HepG2 (cell line): ENCODE measurements around the gene SULT4A1. TPM values are rescaled to one million over a fixed set of nuclear protein-coding genes. Genes with fewer than 3 reads are reported as not detected.

ENCODE experiments used
- ATAC-seq: fragments of 200-7000 bp; cut with Tn5 transposase; 3 replicates; pipeline ENCODE4 v1.9.1; 2020; ENCODE audit warnings: mild to moderate bottlenecking, moderate library complexity
- BruUV-seq: library from RNA; stranded (reverse); fragments of 400-500 nt; replicated peaks from 2 replicates; lab custom pipeline; 2021; lab: Mats Ljungman, UMichigan
- CTCF ChIA-PET: fragments of 300-600 bp; formaldehyde crosslinking; extraction: SDS; loops from one replicate; lab custom pipeline; 2021; ENCODE audit warnings: low total read pairs, inconsistent platforms, low intra/inter-chr PET ratio; lab: Yijun Ruan, JAX
- POLR2A ChIA-PET: fragments of 350-600 bp; sonication (Branson Sonifier 250); formaldehyde crosslinking; loops from one replicate; lab custom pipeline; 2020; ENCODE audit warnings: antibody characterized with exemption, inconsistent platforms; lab: Yijun Ruan, JAX
- DNase-seq: peaks from one replicate; pipeline ENCODE4 v3.0.0-alpha.2; 2015; ENCODE audit warnings: low spot score
- FAIRE-seq: peaks from 3 replicates; lab custom pipeline; 2011; peaks lifted over from hg19 to GRCh38; lab: Jason Lieb, UNC
- H2AFZ ChIP-seq: one replicate; pipeline ENCODE4 v1.6.1; 2011; ENCODE audit warnings: low read length, inconsistent platforms
- H3K27ac ChIP-seq: fragments of 300-600 bp; 3 replicates; pipeline ENCODE4 v1.8.0; 2011; ENCODE audit warnings: mixed run types, mild to moderate bottlenecking, mixed read lengths, low read length, inconsistent platforms; ENCODE audit not compliant: insufficient read depth; ENCODE audit errors: extremely low read length
- H3K27me3 ChIP-seq, 2 experiments: fragments of 200-600 bp in 1 of 2; 2 replicates in 1 of 2; 3 replicates in 1 of 2; pipeline versions ENCODE4 v1.6.0 to v1.8.0; 2011; ENCODE audit warnings: low read length in 2 of 2, mild to moderate bottlenecking in 2 of 2, moderate library complexity in 2 of 2, inconsistent platforms in 1 of 2; ENCODE audit not compliant: insufficient read depth in 2 of 2, control insufficient read depth in 1 of 2
- H3K36me3 ChIP-seq, 2 experiments: fragments of 200-600 bp in 1 of 2; replicated peaks in 1 of 2; 2 replicates in 1 of 2; 3 replicates in 1 of 2; pipeline versions ENCODE4 v1.5.1 to v1.8.0; 2011; ENCODE audit warnings: low read length in 2 of 2, inconsistent platforms in 1 of 2; ENCODE audit not compliant: insufficient read depth in 2 of 2, control insufficient read depth in 1 of 2
- H3K4me1 ChIP-seq: 2 replicates; pipeline ENCODE4 v1.5.1; 2012; ENCODE audit warnings: low read length, inconsistent platforms; ENCODE audit not compliant: insufficient read depth
- H3K4me2 ChIP-seq: 2 replicates; pipeline ENCODE4 v1.6.0; 2011; ENCODE audit warnings: low read depth, low read length, inconsistent platforms
- H3K4me3 ChIP-seq, 3 experiments: fragments of 200-600 bp in 1 of 3; sonication (generic), shearing (Covaris generic) in 1 of 3; replicated peaks in 1 of 3; 2 replicates each; pipeline ENCODE4 v1.5.1; 2011 to 2016; ENCODE audit warnings: low read length in 3 of 3, inconsistent platforms in 2 of 3, low read depth in 2 of 3, mild to moderate bottlenecking in 2 of 3, control low read depth in 1 of 3, mixed read lengths in 1 of 3; ENCODE audit not compliant: insufficient read depth in 1 of 3
- H3K79me2 ChIP-seq: one replicate; pipeline ENCODE4 v1.6.1; 2011; ENCODE audit warnings: low read length, inconsistent platforms; ENCODE audit not compliant: insufficient read depth
- H3K9ac ChIP-seq: 2 replicates; pipeline ENCODE4 v1.6.0; 2011; ENCODE audit warnings: mild to moderate bottlenecking, low read depth, low read length, inconsistent platforms; ENCODE audit not compliant: insufficient read depth
- H3K9me3 ChIP-seq: 2 replicates; pipeline ENCODE4 v1.5.1; 2012; ENCODE audit warnings: mild to moderate bottlenecking, low read length
- H4K20me1 ChIP-seq: 2 replicates; pipeline ENCODE4 v1.6.0; 2011; ENCODE audit warnings: inconsistent platforms, mild to moderate bottlenecking, low read length, moderate library complexity; ENCODE audit not compliant: insufficient read depth
- CENPX ChIP-seq: sonication (generic); formaldehyde crosslinking; IDR thresholded peaks from 2 replicates; pipeline ENCODE4 v1.9.0; 2021; ENCODE audit warnings: mild to moderate bottlenecking, missing genetic modification reagents, moderate library complexity
- MIER3 ChIP-seq: IDR thresholded peaks from 2 replicates; pipeline ENCODE4 v1.6.1; 2016; ENCODE audit warnings: missing compliant biosample characterization, borderline replicate concordance
- NFIB ChIP-seq: sonication (generic); formaldehyde crosslinking; IDR thresholded peaks from 2 replicates; pipeline ENCODE4 v1.9.0; 2021; ENCODE audit warnings: missing genetic modification reagents, mild to moderate bottlenecking, borderline replicate concordance
- SIN3B ChIP-seq: fragments of 150-350 bp; IDR thresholded peaks from 2 replicates; pipeline ENCODE4 v1.6.1; 2014; ENCODE audit warnings: low read length
- ZNF558 ChIP-seq: sonication (generic); formaldehyde crosslinking; IDR thresholded peaks from 2 replicates; pipeline ENCODE4 v1.9.0; 2022; ENCODE audit warnings: mild to moderate bottlenecking, missing genetic modification reagents, borderline replicate concordance
- ZNF614 ChIP-seq: IDR thresholded peaks from 2 replicates; pipeline ENCODE4 v1.6.1; 2018; ENCODE audit warnings: missing biosample characterization, missing genetic modification reagents, inconsistent platforms, borderline replicate concordance
- WGBS: methylation state at CpG from one replicate; pipeline ENCODE4 v1.1.6; 2017; ENCODE audit warnings: low lambda C conversion rate; 5-methylcytosine and 5-hydroxymethylcytosine counted together
- in situ Hi-C: cut with HindIII; loops from 2 replicates; pipeline ENCODE4 v1.10.0; 2017; ENCODE audit warnings: low pct_unique_long_range_greater_than_20kb; ENCODE audit not compliant: extremely low pct_ligation_motif_present
- intact Hi-C: fragments of 100-400 bp; cut with micrococcal nuclease; formaldehyde crosslinking; loops from one replicate; pipeline ENCODE4 v1.10.0; 2022; ENCODE audit not compliant: unreplicated experiment
- polyA plus RNA-seq, 8 experiments: library from polyadenylated mRNA; depleted of rRNA in 3 of 8; stranded (reverse) in 7 of 8; unstranded in 1 of 8; fragments of >200 nt; fragmentation: Illumina TruSeq in 4 of 8; extraction: Trizol in 4 of 8; gene quantifications; 2 replicates each; pipeline versions ENCODE4 v1.2.1 to v1.2.3, GENCODE V29; 2011 to 2016; ENCODE audit warnings: low read depth in 4 of 8, missing spikeins in 1 of 8, mixed read lengths in 1 of 8; ENCODE audit not compliant: insufficient read depth in 1 of 8
- total RNA-seq, 5 experiments: library from RNA; depleted of rRNA; stranded (reverse); fragments of >200 nt; fragmentation: Illumina TruSeq; extraction: Trizol; gene quantifications; 2 replicates each; pipeline ENCODE4 v1.2.3, GENCODE V29; 2016; ENCODE audit warnings: low read depth in 1 of 5
- TF ChIP-seq, protein P1 (sequence below): conservative IDR thresholded peaks from 2 replicates; pipeline ENCODE4 v1.6.1; 2018; ENCODE audit warnings: missing genetic modification reagents
- TF ChIP-seq, protein P2 (sequence below): sonication (generic); formaldehyde crosslinking; IDR thresholded peaks from 2 replicates; pipeline ENCODE4 v1.4.0; 2020; ENCODE audit warnings: missing genetic modification reagents, borderline replicate concordance

The SULT4A1 gene
- total and polyA plus RNA-seq, 2 of the 13 experiments (the other 11 are each of a cell fraction or from before 2014, with no cell fraction given): not detected

DNA sequence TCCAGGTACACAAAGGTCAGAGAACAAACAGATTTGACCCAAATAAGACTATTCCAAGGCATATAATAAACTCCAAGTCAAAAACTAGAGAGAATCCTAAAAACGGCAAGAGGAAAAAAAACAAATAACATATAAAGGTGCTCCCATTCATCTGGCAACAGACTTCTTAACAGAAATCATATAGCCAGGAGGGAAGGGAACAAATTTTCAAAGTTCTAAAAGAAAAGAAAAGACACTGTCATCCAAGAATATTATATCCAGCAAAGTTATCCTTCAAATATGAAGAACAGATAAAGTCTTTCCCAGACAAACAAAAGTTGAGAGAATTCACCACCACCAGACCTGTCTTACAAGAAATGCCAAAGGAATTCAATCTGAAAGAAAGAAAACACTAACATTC lies 61.3 kb downstream of the SULT4A1 start (continued):
- TF ChIP-seq MIER3 (CRISPR knock-in tag) (no peak), SIN3B (no peak), ZNF558 (CRISPR knock-in tag) (no peak)
- TF ChIP-seq, protein P1, sequence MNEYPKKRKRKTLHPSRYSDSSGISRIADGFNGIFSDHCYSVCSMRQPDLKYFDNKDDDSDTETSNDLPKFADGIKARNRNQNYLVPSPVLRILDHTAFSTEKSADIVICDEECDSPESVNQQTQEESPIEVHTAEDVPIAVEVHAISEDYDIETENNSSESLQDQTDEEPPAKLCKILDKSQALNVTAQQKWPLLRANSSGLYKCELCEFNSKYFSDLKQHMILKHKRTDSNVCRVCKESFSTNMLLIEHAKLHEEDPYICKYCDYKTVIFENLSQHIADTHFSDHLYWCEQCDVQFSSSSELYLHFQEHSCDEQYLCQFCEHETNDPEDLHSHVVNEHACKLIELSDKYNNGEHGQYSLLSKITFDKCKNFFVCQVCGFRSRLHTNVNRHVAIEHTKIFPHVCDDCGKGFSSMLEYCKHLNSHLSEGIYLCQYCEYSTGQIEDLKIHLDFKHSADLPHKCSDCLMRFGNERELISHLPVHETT (CRISPR knock-in tag): no peak
- TF ChIP-seq, all 625 proteins: peak for 0

DNA sequence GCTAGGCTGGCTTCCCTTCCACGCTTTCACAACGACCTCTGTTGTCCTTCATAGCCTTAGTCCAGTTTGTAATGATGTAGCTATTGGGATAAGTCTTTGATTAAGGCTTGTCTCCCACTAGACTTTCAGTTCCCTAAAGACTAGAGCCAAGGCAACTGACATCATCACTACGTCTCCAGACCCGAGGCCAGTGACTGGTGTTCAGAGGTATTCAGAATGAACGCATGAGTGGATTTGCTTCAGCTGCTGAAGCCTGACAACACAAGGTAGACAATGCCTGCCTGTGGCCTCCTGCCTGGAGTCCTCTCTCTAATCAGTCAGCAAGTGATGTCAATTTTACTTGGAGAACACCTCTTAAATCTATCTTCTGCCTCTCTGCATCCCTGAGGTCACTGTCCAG lies 63.8 kb downstream of the SULT4A1 start:
- H3K4me3 ChIP-seq: no peak overlapping the region
- no peaks in the 10 kb centered on the region for H3K36me3 ChIP-seq
- CTCF ChIA-PET: no interaction called here
- TF ChIP-seq CENPX (CRISPR knock-in tag) (no peak), NFIB (CRISPR knock-in tag) (no peak), ZNF614 (CRISPR knock-in tag) (no peak)
- TF ChIP-seq, protein P2, sequence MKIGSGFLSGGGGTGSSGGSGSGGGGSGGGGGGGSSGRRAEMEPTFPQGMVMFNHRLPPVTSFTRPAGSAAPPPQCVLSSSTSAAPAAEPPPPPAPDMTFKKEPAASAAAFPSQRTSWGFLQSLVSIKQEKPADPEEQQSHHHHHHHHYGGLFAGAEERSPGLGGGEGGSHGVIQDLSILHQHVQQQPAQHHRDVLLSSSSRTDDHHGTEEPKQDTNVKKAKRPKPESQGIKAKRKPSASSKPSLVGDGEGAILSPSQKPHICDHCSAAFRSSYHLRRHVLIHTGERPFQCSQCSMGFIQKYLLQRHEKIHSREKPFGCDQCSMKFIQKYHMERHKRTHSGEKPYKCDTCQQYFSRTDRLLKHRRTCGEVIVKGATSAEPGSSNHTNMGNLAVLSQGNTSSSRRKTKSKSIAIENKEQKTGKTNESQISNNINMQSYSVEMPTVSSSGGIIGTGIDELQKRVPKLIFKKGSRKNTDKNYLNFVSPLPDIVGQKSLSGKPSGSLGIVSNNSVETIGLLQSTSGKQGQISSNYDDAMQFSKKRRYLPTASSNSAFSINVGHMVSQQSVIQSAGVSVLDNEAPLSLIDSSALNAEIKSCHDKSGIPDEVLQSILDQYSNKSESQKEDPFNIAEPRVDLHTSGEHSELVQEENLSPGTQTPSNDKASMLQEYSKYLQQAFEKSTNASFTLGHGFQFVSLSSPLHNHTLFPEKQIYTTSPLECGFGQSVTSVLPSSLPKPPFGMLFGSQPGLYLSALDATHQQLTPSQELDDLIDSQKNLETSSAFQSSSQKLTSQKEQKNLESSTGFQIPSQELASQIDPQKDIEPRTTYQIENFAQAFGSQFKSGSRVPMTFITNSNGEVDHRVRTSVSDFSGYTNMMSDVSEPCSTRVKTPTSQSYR (CRISPR knock-in tag): no peak
- BruUV-seq: no TSS peak
- in situ Hi-C loops (no loop called here), intact Hi-C loops (no loop called here)
- no peaks in the 10 kb centered on the region for H3K4me1 ChIP-seq
- no peak overlapping the region for H2AFZ ChIP-seq
- peaks cover 0 to 4% of the 10 kb centered on the region in 2 experiments; a peak in 1 of 5 replicates for H3K27me3 ChIP-seq
- ATAC-seq (no peak), FAIRE-seq (no peak), DNase-seq (no peak)
- 0 out of 2 replicates have a peak, but pooled peaks cover 15% of the 10 kb centered on the region for H3K9me3 ChIP-seq
- H3K27ac ChIP-seq: no peak overlapping the region
- H4K20me1 ChIP-seq: no peaks in the 10 kb centered on the region
- 20% methylated on average over 3 of the region's 5 CpGs for WGBS
- POLR2A ChIA-PET: no interaction called here
- no peaks in the 10 kb centered on the region for H3K79me2 ChIP-seq
- no peak overlapping the region for H3K4me2 ChIP-seq
- H3K9ac ChIP-seq: no peak overlapping the region
